ENCODE data around the gene CFAP251. TPM values are rescaled to one million over a fixed set of nuclear protein-coding genes. Genes with fewer than 3 reads are reported as not detected.

Gene CFAP251, protein sequence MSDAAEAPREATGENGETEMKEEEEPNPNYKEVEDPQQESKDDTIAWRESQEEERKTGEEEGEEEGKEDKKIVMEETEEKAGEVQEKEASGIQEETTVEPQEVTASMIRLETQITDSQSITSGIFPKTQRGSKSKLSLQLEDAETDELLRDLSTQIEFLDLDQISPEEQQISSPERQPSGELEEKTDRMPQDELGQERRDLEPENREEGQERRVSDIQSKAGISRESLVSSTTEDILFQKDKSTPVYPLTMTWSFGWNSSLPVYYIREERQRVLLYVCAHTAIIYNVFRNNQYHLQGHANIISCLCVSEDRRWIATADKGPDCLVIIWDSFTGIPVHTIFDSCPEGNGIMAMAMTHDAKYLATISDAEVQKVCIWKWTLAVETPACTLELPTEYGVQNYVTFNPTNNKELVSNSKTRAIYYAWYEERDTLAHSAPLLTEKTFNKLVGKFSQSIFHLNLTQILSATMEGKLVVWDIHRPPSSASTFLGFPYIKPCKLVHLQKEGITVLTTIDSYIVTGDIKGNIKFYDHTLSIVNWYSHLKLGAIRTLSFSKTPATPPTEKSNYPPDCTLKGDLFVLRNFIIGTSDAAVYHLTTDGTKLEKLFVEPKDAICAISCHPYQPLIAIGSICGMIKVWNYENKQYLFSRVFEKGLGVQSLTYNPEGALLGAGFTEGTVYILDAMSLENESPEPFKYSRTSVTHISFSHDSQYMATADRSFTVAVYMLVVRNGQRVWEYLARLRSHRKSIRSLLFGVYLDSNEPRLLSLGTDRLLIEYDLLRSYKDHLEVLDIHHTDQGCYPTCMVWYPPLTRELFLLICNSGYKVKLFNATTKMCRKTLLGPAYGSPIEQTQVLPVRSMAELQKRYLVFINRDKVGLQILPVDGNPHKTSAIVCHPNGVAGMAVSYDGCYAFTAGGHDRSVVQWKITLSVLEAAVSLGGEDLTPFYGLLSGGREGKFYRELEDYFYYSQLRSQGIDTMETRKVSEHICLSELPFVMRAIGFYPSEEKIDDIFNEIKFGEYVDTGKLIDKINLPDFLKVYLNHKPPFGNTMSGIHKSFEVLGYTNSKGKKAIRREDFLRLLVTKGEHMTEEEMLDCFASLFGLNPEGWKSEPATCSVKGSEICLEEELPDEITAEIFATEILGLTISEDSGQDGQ
- total RNA-seq: 62.5 and 81.1 TPM in 2 replicates

DNA sequence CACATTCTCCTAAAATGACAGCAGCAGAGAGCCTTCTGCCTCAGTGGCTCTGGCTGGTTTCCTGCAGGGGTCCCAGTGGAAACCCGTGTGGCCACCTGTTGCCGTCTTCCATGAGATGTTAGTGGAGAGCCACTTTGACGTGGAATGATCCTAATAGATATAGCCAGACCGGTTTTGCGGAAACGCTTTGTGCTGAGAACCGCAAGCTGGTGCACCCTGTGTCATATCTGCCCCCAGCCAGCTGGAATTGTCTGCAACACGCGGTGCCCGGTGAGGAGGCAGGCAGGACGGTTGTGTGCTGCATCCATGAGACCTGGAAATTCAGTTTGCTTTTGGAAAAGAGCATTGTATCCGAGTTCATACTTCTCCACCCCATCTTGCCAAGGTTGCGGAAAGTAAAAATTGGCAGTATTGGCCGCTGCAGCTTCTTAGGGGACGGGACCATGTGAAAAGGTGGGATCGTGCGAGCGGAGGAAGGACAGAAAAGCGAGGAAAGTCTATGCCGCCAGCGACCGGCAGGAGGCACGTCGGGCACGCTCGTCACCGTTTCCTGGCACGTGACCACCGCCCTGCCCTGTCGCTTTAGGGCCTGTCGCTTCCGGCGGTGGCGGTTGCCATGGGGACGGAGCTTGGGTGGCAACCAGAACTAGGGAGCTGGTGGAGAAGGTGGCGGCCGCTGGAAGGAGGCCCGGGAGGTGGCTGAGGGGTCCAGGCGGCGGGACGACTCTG, at the start of gene CFAP251:
Gene CFAP251 (plus strand): TSS at position 643 of the 729 bp plus-strand sequence. CDS start 2,714 bp downstream, outside the sequence.

GRCh38 chr12:121888478-121889273, 29.7 kb upstream of the CFAP251 start, which contains the start of gene PSMD9:
PSMD9 (plus strand) TSS chr12:121888790; CDS start chr12:121888857, 67 bp downstream.

GRCh38 chr12:122021822-122022392, 103.5 kb downstream of the CFAP251 start, which contains the start of gene BCL7A:
BCL7A (plus strand) TSS chr12:122021884; CDS start chr12:122022092, 208 bp downstream.

Other genes starting within 250 kb of the CFAP251 start
- gene MORN3, start 248.9 kb upstream of the CFAP251 start, total RNA-seq: 1.6 TPM in 1 of 2 replicates, not detected in the other
- gene TMEM120B, start 205.8 kb upstream of the CFAP251 start, total RNA-seq: 6.6 and 8.8 TPM in 2 replicates
- 12.9 and 32.4 TPM in 2 replicates for gene RHOF, start 124.9 kb upstream of the CFAP251 start, total RNA-seq
- 2.0 and 3.0 TPM in 2 replicates for gene SETD1B, start 114.6 kb upstream of the CFAP251 start, total RNA-seq
- not detected in 2 replicates for gene HPD, start 59.7 kb upstream of the CFAP251 start, total RNA-seq
- 61.9 and 144 TPM in 2 replicates for gene PSMD9, start 29.8 kb upstream of the CFAP251 start, total RNA-seq
- 14.8 and 16.9 TPM in 2 replicates for gene BCL7A, start 103.3 kb downstream of the CFAP251 start, total RNA-seq
- 8.5 and 10.6 TPM in 2 replicates for gene MLXIP, start 160.2 kb downstream of the CFAP251 start, total RNA-seq